DMS 273 treated with DMSO at 0.1 percent for 48 hours (cell line): ENCODE measurements around the gene ANKRD49.
"Not testable (repeated sequence)": the region's sequence is repeated elsewhere in the genome, so short reads cannot be mapped to it uniquely, and the experiment has no call there.

Experiments
- DNase-seq: peaks from one replicate; lab custom pipeline; 2025; lab: John Stamatoyannopoulos, UW

ANKRD49 gene, protein sequence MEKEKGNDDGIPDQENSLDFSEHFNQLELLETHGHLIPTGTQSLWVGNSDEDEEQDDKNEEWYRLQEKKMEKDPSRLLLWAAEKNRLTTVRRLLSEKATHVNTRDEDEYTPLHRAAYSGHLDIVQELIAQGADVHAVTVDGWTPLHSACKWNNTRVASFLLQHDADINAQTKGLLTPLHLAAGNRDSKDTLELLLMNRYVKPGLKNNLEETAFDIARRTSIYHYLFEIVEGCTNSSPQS

DNA sequence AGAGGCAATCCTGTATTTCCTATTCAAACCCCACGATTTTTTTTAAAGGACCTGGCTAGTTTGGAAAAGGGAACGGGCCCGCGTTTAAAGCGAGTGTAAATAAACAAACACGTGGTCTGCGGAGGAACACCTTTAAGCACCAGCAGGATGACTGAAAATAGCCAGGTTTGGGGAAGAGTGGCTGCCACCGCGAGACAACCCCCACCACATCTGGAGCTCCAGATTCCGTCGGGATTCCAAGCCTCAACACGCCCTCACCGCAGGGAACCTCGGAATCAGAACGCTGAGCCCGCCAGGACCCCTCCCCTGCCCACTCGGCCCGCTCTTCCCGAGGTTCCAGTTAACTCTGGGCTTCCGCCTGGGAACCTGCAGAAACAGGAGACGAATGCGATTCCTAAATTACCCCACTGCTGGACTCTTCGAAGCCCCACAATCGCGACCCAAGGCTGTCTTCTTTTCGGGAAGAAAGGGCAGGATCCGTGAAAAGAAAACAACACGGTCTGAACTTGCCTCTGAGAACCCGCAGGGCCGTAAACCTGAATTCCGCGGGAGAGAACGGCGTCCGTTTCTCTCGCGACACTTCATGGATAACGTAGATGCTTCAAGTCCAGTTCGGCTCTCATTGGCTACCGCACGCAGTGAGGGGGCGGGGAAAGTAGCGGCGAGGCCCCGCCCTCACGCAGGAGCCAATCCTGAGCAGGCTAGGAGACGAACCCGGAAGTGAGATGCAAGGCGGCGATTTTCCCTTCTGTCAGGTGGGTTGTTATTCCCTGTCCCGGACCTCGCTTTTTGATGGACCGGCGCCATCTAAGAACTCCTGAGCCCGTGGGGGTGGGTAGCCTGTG lies at the start of gene ANKRD49, which contains the start of gene MRE11:
TSS of gene ANKRD49 (plus strand) at position 704 of the 845 bp plus-strand sequence. CDS start 2,710 bp downstream, outside the sequence.
TSS of gene MRE11 (minus strand) at position 564 of the 845 bp plus-strand sequence. CDS start 1,043 bp downstream, outside the sequence.
- DNase-seq = peak; percentile 84

DNA sequence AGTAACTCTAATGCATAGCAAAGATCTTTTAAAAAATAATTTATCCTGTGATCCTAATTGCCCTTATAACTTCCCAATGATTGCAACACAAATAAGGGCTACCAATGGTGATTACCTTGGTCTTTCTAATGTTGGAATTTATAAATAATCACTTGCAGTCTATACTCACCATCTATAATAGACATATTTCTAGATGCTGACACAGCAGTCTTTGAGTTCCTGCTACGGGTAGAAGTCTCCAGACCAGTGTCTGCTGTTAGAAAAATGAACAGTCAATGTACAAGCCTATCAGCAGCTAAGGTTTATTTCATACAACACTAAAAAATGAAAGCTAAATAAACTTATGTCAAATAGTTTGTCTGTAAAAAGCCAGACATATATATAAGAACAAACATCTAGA lies 48.1 kb upstream of the ANKRD49 start:
- no peak for DNase-seq

DNA sequence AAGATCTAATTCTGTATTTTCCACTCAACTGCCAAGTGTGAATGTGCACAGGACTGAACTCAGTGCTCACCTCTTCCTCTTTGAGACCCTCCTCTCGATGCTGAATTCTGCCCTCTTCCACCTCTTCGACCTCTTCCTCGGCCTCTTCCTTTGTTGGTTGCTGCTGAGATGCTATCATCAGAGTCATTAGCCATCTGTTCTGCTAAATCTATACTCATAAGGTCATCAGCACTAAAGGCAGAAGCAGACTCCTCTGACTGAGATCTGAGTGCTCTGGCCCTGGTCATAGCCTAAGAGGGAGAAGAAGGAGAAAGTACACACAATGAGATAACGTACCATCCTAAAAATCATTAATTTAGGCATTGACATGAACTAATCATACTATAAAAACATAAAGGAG lies 46.6 kb upstream of the ANKRD49 start:
- DNase-seq = no peak

DNA sequence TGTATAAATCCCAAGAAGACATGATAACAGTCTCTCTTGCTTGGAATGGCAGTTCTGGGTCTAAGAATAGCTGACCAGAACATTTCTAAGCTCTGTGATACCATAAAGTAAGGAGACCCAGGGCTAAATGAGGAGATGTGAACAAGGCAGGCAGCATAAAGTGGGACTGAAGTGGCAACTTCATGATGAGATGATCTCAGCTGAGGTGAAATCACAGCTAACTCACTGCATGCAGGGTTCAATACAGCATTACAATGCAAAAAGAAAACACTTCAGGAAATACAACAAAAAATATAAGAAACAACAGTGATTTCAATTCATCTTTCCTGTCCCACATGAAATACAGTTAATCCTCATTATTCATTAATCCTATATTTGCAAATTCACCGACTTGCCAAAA lies 44.8 kb upstream of the ANKRD49 start:
- no peak for DNase-seq

DNA sequence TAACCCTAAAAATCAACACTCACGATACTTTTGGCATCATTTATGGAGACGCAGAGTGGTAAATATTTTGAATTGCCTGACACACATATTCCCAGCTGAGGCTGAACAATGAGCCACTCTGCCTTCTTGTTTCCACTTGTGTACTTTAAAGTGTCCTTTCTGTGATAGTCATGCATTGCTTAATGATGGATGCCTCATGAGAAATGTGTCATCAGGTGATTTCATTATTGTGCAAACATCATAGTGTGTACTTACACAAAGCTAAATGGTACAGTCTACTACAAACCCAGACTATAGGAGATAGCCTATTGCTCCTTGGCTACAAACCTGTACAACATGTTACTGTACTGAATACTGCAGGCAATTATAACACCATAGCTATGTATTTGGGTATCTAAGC lies 44.3 kb upstream of the ANKRD49 start:
- no peak for DNase-seq

DNA sequence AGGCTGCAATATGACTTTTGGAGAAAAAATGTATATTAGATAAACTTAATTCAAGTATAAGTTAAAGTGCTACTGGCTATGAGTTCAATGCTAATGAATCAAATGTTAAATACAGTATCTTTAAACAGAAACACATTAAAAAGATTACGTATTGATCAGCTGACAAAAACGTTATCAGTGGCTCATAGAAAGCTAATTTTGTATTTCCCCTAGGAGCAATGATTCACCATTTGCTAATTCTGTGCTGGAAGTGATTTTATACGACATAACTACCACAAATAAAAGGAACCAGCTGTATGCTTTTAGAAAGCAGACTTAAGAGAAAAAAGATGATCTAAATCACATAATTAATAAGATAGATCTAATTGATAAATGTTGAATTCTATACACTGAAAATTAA lies 43.7 kb upstream of the ANKRD49 start:
- DNase-seq = no peak

DNA sequence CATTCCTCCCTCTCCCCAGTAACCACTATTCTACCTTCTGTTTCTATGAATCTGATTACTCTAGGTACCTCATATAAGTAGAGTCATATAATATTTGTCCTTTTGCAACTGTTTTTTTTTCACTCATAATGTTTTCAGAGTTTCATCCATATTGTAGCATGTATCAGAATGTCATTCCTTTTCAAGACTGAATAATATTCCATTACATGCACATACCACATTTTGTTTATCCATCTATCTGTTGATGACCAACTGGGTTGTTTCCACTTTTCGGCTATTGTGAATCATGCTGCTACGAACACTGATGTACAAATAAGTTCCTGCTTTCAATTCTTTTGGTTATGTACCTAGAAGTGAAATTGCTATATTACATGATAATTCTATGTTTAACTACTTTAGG lies 40.8 kb upstream of the ANKRD49 start:
- DNase-seq = no peak

DNA sequence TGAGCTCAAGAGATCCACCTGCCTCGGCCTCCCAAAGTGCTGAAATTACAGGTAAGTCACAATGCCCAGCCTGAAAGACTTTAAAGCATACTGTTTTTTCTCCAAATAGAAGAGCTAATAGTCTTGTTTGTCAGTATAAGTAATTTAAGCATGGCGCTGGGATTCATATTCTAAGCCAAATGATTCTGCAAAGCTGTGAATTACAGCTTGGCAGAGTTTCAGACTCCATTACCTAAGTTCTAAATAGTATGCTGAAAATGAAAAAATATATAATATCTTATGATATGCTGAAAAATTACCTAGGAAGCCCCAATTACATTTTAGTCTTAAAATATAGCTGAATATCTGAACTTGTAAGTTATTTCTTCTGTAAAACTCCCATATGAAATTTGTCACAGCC lies 39.5 kb upstream of the ANKRD49 start:
- DNase-seq = no peak

DNA sequence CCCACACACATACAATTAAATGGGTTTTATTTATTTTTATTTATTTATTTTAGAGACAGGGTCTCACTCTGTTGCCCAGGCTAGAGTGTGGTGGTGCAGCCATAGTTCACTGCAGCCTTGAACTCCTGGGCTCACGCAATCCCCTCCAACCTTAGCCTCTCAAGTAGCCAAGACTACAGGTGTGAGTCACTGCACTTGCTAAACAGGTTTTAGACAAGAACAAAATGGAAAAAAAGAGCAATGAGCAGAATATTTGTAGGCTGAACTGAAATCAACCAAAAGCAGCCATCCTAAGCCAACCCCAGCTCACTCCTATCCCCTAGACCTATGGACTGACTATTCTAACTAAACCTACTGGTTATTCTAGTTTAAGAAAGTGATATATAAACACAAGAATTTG lies 37.9 kb upstream of the ANKRD49 start:
- no peak for DNase-seq

DNA sequence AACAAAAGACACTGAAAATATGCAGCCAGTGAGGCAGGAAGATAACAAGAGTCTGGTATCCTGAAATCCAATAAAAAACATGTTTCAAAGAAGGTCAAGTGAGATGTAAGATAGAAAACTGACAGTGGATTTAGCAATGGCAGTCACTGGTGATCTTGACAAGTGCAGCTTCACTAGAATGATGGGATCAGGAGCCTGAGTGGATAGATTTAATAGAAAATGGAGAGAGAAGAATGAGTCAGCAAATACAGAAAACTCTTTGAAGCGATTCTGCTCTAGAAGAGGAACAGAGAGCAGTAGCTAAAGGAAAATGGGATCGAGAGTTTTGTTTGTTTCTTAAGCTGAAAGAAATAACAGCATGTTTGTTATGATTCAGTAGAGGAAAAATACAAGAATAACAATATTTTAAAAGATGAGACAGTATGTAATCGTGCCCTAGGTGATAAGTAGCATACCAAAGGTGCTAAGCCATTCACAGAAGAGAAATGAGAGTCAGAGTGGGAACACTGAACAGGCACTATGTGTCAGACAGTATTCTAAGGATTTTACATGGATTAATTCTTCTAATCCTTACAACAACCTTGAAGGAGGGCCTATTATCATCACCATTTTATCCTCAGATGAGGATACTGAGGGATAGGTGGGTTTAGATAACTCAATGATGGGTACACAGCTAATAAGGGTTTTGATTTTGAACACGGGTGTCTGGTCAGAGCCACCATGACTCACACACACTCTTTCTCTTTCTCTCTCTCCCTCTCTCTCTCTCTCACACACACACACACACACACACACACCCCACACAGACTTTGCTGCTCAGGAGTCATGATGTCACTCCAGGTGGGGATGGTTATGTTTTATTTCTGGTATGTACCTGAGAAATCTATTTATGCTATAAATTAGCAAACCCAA lies 36.4 kb upstream of the ANKRD49 start:
- DNase-seq = no peak

DNA sequence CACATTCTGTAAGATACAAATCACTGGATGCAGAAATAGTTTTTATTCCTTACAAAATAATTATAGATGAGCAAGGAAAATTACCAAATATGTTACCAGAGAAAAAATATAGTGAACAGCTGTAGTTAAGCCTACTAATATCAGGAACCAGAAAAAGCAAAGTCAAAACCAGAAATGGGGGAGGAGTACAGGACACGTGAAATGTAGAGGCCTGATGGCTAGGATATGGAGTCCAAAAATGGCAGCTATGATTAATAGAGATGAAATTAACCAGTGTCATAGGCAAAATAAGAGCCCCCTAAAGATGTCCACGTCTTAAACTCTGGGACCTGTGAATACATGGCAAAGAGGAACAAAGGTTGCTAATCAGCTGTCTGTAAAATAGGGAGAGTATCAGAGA lies 34.2 kb upstream of the ANKRD49 start:
- no peak for DNase-seq

DNA sequence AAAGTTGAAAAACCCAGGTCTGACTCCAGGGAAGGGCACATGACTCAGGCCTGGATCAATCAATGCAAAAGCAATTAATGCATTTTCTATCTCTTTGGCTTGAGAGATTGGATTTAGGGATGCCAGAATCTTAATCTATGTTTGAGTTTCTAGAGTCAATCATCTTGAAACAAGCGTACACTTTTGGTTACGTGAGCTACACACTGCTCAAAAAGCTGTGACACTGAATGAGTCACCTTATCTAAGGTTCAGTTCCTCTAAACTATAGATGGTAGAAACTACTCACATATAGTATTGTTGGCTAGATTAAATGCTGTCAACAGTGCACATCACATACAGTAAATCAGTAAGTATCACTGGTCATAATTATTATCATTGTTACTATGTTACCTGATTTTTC lies 24.4 kb upstream of the ANKRD49 start:
- DNase-seq = no peak

DNA sequence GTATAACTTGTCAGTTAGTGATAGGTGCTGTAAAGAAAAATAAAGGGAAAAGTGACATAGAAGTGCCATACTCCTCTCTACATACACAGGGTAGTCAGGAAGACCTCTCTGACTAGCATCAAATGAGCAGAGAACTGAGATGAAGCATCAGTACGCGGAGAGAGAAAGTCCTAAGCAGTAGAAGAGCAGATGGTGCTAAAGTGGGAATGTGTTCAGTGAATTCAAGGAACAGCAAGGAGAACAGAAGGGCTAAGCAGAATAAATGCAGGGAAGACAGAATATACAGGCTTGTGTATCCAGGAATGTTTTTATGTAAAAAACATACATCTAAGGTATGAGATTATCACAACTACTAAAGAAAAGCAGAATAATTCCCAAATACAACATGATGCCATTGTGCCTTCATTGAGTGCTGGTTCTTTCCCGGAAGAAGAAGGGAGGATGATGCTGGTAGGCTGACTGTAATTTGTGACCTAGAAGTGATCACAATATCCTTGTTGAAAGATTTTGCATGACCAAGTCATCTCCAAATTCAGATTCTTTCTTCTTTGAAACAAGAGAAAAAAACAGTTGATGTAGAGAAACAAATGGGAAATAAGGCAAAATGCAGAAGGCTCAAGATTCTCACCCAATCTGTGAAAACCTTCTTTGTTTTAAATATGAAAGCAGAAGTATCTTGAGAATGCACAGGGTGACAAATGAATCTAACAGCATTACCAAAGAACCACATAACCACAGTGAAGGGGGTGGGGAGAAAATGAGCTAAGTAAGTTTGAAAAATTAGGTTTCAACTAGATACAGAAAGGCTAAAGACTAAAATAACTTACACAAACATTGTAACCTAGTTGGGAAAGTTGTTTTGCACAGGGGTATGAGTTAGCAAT lies 20.6 kb upstream of the ANKRD49 start:
- no peak for DNase-seq

DNA sequence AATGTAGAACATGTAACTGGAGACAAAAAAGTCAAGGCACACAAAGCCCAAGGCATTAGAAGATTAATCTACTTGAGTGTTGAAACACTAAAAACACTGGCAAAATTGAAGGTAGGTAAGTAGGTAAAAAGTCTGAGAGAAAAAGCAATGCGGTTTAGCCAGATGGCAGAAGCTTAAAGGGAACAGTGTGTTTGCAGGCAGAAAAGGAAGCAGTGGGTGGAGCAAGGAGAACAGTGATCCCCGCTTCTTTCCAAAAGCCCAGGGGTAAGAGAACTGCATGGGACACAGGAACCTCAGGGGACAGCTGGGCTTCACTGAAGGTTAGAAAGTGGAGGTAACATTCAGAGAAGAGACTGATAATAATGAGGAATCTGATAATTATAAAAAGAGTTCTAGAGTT lies 16.2 kb upstream of the ANKRD49 start:
- DNase-seq = no peak

DNA sequence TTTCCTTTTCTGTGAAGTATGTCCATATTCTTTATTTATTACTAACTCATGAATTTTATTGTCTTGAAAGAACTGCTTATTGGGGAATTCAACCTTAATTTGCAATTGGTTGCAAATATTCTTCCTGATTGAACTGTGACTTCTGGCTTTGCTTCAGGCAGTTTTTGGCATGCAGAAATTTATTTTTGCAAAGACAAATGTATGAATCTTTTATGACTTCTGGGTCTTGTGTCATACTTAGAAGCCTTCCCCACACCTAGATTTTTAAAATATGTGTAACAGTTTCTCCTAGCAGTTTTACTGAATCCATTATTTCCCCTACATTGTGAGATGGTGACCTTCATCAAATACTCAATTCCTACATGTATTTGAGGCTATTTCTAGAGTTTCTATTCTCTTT lies 12.4 kb upstream of the ANKRD49 start:
- no peak for DNase-seq

DNA sequence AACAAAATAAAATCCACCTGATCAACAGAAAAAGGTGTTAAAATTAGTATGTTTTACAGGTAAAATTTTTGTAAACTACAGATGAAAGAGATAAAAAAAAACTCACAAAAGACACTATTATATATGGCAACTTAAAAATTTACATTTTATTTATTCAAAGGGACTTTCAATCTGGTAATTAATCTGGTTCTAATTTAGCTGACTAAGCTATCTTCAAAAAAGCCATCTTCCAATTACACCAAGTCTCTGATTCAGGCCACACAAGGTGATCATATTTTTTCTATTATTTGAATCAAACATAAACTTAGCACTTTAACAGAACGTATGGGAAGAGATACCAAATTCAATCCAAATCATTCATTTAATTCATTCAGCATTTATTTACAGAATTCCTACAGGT lies 7.7 kb upstream of the ANKRD49 start:
- no peak for DNase-seq

DNA sequence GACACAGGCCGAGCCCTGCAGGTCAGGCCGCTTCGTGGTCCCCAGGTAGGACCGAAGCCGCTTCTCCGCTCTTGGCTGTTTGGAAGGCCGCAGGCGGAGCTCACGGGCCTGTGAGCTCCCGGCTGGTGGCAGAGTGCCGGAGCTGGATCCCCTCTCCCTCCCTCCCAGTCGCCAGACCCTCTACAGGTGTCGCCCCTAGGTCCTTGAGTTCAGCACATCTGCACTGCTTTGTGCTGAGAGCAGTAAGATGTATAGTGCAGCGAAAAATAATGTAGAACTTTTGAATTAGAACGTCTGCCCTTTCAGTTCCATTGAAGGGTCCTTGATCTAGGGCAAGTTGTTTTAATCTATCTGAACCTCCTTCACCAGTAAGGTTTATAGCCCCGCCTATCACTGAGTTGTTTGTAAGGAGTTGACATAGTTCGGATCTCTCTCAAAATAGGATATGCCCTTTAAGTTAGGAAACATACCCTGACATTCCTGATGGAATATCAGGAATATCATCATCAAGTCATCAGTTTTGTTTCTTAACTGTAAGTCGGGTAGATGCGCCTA lies 419 bp downstream of the ANKRD49 start:
- DNase-seq = no peak

DNA sequence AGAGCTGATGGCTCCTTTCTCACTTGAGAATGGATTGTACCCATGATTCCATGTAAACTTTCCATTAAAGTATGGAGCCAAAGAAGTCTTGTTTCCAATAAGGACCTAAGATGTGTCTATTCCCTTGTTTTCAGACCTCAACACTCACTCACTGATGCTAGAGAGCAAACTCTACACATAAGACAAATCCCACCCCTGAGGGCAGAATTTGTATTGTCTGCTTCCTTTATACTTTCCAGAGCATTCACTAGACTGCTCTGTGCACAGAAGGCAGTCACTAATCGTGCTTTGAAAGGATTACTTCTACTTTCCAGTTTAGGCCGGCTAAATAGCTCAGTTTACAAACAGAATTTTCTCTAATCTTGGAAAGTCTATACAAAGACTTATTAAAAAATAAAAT lies 6.4 kb downstream of the ANKRD49 start:
- DNase-seq = no peak

DNA sequence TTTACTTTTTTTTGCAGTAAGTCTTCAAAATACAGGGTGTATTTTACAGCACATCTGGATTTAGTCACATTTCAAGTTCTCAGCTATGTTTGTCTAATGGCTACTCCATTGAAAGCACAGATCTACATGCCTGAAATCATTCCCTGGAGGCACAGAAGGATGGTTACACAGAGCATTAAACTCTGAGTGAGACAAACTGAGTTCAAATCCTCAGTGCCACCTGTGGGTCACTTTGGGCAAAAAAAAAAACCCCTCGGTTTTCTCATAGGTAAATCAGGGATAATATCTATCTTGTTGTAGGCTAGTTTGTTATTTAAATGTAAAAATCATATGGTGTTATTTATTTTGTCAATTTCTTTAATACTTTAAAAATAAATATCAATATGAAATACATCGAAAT lies 7.7 kb downstream of the ANKRD49 start:
- DNase-seq = no peak

DNA sequence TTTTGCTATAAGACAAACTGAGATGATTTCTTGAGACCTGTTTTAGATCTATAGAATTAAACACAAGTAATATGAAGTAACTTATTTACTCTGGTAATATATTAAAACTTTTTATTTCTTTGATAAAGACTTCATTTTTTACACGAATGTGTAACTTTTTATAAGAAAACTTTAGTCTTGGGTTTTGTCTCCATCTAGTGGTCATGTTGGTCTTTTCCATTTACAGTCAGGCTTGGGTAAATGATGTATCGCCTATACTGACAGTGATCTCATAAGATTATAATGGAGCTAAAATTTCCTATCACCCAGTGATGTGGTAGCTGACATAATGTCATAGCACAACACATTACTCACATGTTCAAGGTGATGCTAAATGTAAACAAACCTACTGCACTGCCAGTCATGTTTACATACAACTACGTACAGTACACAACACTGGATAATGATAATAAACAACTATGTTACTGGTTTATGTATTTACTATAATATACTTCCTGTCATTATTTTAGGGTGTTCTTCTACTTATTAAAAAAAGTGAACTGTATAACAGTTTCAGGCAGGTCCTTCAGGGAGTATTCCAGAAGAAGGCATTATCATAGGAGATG lies 11.0 kb downstream of the ANKRD49 start:
- peak; percentile 13 for DNase-seq

DNA sequence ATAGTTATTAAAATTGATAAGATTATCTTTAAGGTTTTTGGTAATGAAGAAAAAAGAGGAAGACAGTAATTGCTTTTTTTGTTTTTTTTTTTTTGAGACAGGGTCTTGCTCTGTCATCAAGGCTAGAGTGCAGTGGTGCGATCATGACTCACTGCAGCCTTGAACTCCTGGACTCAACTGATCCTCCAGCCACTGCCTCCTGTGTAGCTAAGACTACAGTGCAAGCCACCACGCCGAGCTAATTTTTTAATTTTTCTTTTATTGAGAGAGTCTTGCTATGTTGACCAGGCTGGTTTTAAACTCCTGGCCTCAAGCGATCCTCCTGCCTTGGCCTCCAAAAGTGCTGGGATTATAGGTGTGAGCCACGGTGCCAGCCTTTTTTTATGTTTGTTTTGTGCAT lies 12.7 kb downstream of the ANKRD49 start:
- DNase-seq = not testable (repeated sequence)
